C1 segment of cervical spinal cord (tissue), 14 donors: ENCODE results near the gene PDIA5.

Experiments
- DNase-seq, 14 donors: peaks; one replicate each; lab custom pipeline; 2025; lab: John Stamatoyannopoulos, UW

PDIA5 gene

GRCh38 chr3:123039178-123039577 is 27.6 kb upstream of the PDIA5 start:
- DNase-seq: no peak

DNA sequence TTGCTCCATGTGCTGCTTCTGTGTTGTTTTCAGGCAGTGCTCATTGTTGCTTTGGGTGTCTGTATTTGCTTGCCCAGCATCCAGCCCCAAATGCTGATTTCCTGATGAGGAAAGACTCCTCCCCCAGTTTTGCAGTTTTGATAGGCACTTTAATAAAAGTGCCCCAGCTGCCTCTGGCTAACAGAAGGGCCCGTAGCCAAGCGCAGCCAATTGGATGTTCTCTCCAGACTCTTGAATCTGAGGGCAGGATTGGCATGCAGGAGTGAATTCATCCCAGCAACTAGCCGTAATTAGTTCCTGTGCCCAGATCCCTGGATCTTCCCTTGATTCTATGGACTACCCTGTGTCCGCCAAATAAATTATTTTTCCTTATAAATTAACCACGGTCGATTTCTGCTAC is 24.4 kb upstream of the PDIA5 start:
- no peak for DNase-seq

DNA sequence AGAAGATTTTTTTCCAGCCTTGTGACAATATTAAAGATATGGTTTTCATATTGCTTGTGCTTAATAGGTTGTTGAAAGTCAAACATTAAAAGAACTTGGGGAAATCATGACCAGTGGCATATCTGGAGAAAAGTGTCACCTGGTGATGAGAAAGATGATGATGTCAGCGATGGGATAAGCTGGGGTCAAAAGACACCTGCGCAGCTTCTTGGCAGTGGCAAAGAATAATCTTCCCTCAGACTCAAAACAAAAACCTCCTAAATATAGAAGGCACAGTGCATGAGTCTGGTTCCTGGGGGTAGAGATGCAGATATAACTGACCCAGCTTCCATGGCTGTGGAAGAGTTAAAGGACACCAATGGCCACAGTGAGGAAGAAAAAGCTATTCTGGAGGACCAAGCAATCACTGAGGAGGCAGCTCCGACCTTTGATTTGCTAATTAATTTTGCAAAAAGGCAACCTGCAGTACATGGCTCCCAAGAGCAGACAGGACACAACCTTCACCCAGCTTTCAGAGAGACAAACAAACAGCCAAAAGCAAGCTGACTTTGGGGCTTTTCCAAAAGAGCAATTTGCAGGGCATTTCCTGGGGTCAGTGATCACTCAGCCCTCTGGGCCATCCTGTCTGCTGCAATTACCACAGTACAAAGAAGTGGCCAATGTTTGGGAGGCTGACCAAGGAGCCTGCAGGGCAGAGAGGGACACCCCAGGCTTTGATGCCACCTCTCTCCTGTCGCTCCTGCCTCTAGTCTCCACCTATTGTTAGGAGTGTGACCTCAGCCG is 21.7 kb upstream of the PDIA5 start:
- DNase-seq: no peak

- DNase-seq: no peak
Observed at GRCh38 chr3:123046262-123047061, 20.4 kb upstream of the PDIA5 start.

DNA sequence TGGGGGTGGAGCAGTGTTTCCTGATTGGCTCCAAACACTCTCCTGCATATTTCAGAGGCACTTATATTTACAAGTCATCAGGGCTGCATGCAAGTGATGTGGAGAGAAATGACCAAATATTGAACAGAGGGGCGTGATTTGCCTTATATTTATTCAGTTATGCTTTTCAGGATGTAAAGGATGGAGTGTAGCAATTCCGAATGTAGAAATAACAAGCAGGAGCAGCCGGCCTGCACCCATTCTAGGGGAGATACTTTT is 19.8 kb upstream of the PDIA5 start:
- no peak for DNase-seq

GRCh38 chr3:123048480-123049237 is 18.2 kb upstream of the PDIA5 start:
- DNase-seq: no peak

DNA sequence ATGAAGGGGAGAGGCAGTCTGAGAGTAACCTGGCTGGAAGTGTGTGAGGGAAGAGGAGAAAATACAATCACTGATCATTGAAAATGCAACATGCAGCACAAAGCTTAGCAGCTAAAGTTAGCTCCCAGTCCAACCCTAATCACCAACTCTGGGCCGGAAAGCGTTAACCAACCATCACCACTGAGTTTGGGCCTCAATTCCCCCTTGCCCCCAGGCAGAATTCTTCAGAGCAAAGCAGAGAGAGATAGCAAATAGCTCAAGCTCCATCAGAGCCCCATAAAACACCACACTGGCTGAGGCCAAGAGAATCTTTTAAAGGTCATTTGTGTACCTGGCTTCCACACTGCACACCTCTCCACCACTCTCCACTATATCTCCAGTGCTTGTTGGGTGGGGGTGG is 16.2 kb upstream of the PDIA5 start:
- DNase-seq: no peak

DNA sequence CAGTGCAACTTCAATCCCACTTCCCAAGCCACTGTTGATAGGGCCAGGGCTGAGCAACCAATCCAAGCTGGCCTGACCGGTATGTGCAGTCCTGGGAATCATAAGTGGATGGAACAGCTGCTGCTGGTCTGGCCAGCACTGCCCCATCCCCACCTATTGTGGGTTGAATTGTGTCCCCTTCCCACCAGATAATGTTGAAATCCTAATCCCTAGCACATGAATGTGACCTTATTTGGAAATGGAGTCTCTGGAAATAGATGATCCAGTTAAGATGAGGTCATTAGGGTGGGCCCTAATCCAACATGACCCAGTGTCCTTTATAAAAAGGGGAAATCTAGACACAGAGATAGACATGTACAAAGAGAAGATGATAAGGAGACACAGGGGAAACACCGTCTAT is 13.7 kb upstream of the PDIA5 start:
- DNase-seq: no peak

DNA sequence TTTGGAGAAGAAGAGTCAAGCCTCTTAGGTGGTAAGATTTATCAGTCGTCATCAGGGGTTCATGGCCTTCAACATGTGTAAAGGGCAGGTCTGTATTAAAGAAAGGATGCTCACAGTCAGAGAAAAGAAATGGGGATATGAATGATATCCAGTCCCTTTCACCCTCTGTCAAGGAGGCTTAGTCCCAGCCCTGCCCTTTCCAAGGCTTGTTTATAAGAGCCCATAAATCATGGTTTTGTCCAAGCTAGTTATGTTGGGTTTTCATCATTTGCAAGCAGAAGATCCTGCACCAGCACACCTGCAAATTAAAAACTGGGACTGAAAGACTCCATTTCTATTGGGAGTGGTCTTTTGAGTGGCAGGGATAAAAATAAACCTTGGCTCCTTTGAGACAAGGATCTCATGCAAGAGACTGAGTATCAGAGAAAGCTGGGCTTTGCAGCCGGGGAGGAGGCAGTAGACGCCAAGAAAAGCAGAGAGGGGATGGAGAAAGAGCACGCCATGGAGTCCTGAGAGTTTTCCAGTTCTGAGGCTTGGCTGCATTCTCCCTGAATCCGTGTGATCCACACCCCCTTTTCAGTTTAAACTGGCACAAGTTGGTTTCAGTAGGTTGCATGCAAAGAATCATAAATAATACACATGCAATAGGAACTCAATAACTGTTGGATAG is 12.6 kb upstream of the PDIA5 start:
- DNase-seq: no peak

DNA sequence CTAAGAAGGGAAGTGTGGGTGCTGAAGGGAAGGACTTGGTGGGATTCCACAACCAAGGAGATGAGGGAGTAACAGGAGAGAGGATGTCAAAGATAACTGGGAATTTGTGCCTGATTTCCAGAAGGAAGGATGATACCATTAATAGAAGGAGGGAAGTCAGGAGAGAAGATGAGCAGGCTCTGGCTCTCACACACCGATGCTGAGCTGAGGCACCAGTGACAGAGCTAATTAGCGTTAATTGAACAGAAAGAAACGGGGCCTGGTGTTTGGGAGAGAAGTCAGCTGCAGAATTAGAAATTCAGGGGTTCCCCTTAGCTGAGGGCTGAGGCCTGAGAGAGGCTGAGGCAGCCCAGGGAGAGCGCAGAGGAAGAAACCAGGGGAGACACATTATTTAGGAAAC is 11.9 kb upstream of the PDIA5 start:
- no peak for DNase-seq

DNA sequence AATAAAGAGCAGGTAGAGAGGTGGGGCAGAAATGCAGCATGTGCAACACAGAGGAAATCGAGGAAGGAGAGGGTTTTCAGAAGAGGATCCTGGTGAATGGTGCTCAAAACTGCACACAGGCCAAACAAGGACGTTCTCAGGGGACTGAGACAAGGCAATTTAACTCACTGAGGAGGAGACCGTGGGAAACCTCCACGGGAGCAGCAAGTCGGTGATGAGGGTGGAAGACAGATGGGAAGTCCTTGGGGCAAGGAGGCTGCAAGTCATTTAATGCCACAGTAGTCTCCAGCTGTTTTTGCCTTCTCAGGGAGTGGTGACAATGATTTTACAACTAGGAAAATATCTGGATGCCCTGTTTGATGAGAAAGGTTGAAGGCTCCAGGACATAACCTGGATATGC is 11.5 kb upstream of the PDIA5 start:
- DNase-seq: no peak

DNA sequence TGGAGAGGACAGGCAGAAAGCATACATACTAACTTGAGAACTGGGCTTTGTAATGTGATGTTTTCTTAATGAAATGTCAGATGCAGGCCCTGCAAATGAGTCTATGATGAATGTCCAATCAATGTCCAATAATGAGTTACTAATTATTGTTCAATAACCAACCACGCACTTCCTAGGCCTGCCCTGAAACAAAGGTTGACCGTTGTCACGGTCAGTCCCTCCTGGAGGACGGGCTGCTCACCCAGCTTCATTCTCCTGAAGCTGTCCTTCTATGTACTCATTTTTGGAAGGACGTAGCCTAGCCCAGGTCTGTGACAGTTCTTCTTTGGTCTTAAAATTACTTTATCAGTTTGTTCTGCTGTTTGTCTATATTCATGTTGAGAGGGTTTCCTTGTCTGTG is 8.3 kb upstream of the PDIA5 start:
- no peak for DNase-seq

GRCh38 chr3:123060054-123060453 is 6.8 kb upstream of the PDIA5 start:
- DNase-seq: no peak

DNA sequence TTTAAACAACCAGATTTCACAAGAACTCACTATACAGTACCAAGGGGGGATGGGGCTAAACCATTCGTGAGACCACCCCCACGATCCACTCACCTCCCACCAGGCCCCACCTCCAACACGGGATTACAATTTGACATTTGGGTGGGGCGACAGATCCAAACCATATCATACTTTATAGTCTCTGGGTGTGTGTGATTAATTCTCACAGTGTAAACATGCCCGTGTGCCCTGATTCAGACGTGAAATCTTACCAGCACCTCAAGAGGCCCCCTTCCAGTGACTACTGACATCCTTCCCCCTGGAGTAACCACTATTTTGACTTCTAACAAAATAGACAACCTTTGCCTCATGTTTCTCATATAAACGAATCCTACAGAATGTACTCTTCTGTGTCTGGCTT is 5.0 kb upstream of the PDIA5 start:
- no peak for DNase-seq

DNA sequence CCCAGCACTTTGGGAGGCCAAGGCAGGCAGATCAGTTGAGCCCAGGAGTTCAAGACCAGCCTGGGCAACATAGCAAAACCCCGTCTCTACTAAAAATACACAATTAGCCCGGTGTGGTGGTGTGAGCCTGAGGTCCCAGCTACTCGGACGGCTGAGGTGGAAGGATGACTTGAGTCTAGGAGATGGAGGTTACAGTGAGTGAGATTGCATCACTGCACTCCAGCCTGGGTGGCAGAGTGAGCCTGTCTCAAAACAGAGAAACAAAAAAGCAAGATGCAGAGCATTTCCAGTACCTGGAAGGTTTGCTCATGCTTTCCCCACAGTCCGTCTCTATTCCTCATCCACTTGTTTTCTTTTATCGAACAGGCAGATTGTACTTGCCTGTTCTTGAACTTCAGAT is 3.8 kb upstream of the PDIA5 start:
- no peak for DNase-seq

DNA sequence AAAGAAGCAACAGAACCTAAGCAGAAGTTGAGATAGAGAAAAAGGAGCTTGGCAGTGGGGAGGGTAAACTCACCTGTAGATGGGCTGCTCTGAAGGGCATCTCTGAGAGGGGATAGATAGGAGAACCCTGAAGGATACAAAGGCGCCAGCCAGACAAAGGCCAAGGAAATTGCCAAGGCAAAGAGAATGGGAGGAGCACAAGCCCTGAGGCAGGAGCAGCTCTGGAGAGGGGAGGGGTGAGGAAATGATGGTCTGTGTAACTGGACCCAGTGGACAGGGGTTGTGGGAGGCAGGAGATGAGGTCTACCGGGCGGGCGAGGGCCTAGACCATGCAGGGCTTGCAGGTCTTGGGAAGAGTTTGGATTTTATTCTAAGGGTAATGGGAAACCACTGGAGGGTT is 2.3 kb upstream of the PDIA5 start:
- no peak for DNase-seq

GRCh38 chr3:123064914-123065313 is 1.9 kb upstream of the PDIA5 start:
- DNase-seq: no peak

DNA sequence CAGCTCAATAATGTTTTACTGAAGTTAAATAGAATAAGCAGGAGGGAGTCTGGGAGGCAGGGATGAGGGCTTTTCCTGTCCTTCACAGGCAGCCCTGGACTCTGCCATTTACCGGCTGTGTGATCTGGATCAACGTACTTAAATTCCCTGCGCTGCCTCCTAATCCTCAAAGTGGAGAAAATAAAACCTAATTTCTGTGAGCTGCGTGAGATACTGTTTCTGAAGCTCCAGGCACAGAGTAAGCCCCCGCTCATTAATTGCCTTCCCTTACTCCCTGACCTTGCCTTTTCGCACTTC is 278 bp upstream of the PDIA5 start:
- no peak for DNase-seq

DNA sequence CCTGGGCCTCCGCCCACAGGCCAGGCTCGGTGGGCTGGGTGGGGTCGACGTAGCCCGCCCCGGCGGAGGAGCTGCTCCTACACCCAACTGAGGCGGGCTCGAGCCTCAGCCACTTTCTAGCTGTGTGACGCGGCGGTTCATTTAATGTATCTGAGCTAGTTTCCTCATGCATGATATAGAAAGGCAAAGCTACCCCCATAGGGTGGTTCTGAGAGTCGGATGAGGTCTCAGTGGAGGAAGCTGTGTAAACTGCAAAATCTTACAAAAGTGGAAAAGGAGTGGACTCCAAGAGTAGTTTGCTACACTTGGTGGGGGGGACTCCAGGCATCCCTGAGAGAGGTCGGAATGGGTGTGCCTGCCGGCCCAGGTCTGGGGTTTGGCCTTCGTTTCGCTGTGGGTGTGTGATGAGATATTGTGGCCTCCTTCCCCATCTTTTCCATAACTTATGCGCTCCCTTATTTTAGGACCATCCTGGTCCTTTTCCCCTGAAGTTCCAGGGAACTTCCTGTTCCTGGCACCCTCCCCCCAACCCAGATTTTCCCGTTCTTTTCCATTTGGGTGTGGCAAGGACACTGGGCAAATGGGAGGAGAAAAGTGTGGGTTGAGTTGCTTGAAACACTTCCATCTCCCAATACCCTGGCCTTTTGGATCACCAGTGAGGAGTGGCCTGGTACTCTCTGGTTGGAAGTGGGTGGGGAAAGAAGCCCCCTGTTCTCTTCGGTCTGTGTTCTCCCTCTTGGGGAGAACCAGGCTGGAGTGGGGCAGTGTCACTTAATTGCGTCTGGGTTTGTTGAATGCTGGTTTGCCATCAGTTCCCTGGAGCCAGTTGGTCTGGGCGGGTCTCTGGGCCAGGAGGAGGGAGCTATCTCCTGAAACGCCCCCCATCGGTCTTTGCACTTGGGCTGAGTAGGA is 1.1 kb downstream of the PDIA5 start:
- DNase-seq: no peak

GRCh38 chr3:123068601-123069381 is 2.0 kb downstream of the PDIA5 start:
- DNase-seq: no peak

DNA sequence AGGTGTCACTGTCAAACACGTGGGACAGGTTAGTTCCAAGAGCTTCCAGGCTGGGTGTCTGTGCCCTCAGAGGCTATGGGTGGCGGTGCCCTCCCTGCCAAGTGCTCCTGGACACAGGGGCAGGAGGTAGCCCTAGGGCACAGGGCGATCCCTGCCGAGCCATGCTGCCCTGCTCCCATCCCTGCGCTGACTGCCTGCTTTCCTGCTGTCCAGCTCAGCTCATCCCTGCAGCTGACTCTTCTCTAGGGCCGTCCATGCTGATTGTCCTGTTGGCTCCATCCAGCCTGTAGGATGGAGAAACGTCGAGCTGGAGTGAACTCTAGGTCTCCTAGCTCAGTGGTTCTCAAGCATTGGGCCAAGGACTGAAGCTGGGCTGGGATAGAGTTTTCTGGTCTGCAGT is 3.7 kb downstream of the PDIA5 start:
- no peak for DNase-seq
